Measurements from ENCODE around the gene PTPRC. TPM values are rescaled to one million over a fixed set of nuclear protein-coding genes. Genes with fewer than 3 reads are reported as not detected.

Gene PTPRC
- total RNA-seq, 1 experiment from 2014 or later = 1.4 TPM

- intact Hi-C loops (cut with micrococcal nuclease; ENCODE audit: unreplicated experiment) = no loop called here
- ATAC-seq (no peak), DNase-seq (ENCODE audit: low read depth, low spot score) (no peak)
- in situ Hi-C loops (cut with HindIII; ENCODE audit: low pct_unique_long_range_greater_than_20kb, low sequenced_read_pairs) = no loop called here
- POLR2A ChIA-PET = no interaction called here
- H3K27ac ChIP-seq (ENCODE audit: low read length) = no peak overlapping the region
- TF ChIP-seq TCF7L2 (IDR thresholded peaks at IDR 0.05; ENCODE audit: low read depth, low read length) = no peak
- no peaks in the 10 kb centered on the region for H3K9me3 ChIP-seq (ENCODE audit: control insufficient read depth, insufficient read depth, low read depth, low read length)
- no peaks in the 10 kb centered on the region for H3K27me3 ChIP-seq (ENCODE audit: control insufficient read depth, insufficient read depth, low read length)
- CTCF ChIA-PET = no interaction called here
- BruUV-seq (replicated peaks) = no TSS peak
- no peaks in the 10 kb centered on the region for H3K36me3 ChIP-seq (ENCODE audit: control insufficient read depth, insufficient read depth, low read length)
- H3K4me1 ChIP-seq (ENCODE audit: control insufficient read depth, insufficient read depth, low read length) = no peaks in the 10 kb centered on the region
- H3K4me3 ChIP-seq (ENCODE audit: low read depth in 2 of 2, low read length in 2 of 2) = no peak overlapping the region
These were observed 112.9 kb downstream of the PTPRC start for GRCh38 chr1:198751741-198752140.

GRCh38 chr1:198754670-198755069, 115.8 kb downstream of the PTPRC start:
- intact Hi-C loops (cut with micrococcal nuclease; ENCODE audit: unreplicated experiment) (loop anchor here (5.0 kb wide), 1 partner anchor 798 kb away; no protein-coding TSS in a partner anchor), in situ Hi-C loops (cut with HindIII; ENCODE audit: low pct_unique_long_range_greater_than_20kb, low sequenced_read_pairs) (no loop called here)
- POLR2A ChIA-PET = no interaction called here
- DNase-seq (ENCODE audit: low read depth, low spot score) (no peak), ATAC-seq (no peak)
- no peaks in the 10 kb centered on the region for H3K27me3 ChIP-seq (ENCODE audit: control insufficient read depth, insufficient read depth, low read length)
- no peak for TF ChIP-seq CTCF (IDR thresholded peaks at IDR 0.05)
- TF ChIP-seq TCF7L2 (IDR thresholded peaks at IDR 0.05; ENCODE audit: low read depth, low read length) = no peak
- TF ChIP-seq SIN3A (IDR thresholded peaks at IDR 0.05; ENCODE audit: borderline replicate concordance, insufficient read depth, low read depth, low read length) = no peak
- no peak for TF ChIP-seq REST (IDR thresholded peaks at IDR 0.05; ENCODE audit: insufficient read depth in 1 of 2, low read depth in 2 of 2, low read length in 1 of 2)
- TF ChIP-seq POLR2AphosphoS5 (IDR thresholded peaks at IDR 0.05; ENCODE audit: low read depth, low read length) = no peak
- no peak overlapping the region for H3K27ac ChIP-seq (ENCODE audit: low read length)
- no peaks in the 10 kb centered on the region for H3K9me3 ChIP-seq (ENCODE audit: control insufficient read depth, insufficient read depth, low read depth, low read length)
- CTCF ChIA-PET = no interaction called here
- H3K4me1 ChIP-seq (ENCODE audit: control insufficient read depth, insufficient read depth, low read length) = no peaks in the 10 kb centered on the region
- H3K4me3 ChIP-seq (ENCODE audit: low read depth in 2 of 2, low read length in 2 of 2) = no peak overlapping the region
- H3K36me3 ChIP-seq (ENCODE audit: control insufficient read depth, insufficient read depth, low read length) = no peaks in the 10 kb centered on the region
- no TSS peak for BruUV-seq (replicated peaks)

- DNase-seq (ENCODE audit: low read depth, low spot score) (no peak), ATAC-seq (no peak)
- intact Hi-C loops (cut with micrococcal nuclease; ENCODE audit: unreplicated experiment) (loop anchor here (5.0 kb wide), 1 partner anchor 797 kb away; no protein-coding TSS in a partner anchor), in situ Hi-C loops (cut with HindIII; ENCODE audit: low pct_unique_long_range_greater_than_20kb, low sequenced_read_pairs) (no loop called here)
- no peaks in the 10 kb centered on the region for H3K4me1 ChIP-seq (ENCODE audit: control insufficient read depth, insufficient read depth, low read length)
- BruUV-seq (replicated peaks) = no TSS peak
- POLR2A ChIA-PET = no interaction called here
- H3K36me3 ChIP-seq (ENCODE audit: control insufficient read depth, insufficient read depth, low read length) = no peaks in the 10 kb centered on the region
- no peak overlapping the region for H3K4me3 ChIP-seq (ENCODE audit: low read depth in 2 of 2, low read length in 2 of 2)
- no peak overlapping the region for H3K27ac ChIP-seq (ENCODE audit: low read length)
- no peaks in the 10 kb centered on the region for H3K27me3 ChIP-seq (ENCODE audit: control insufficient read depth, insufficient read depth, low read length)
- no peaks in the 10 kb centered on the region for H3K9me3 ChIP-seq (ENCODE audit: control insufficient read depth, insufficient read depth, low read depth, low read length)
- CTCF ChIA-PET = no interaction called here
- no peak for TF ChIP-seq REST (IDR thresholded peaks at IDR 0.05; ENCODE audit: insufficient read depth in 1 of 2, low read depth in 2 of 2, low read length in 1 of 2)
- TF ChIP-seq CTCF (IDR thresholded peaks at IDR 0.05) = no peak
- no peak for TF ChIP-seq POLR2AphosphoS5 (IDR thresholded peaks at IDR 0.05; ENCODE audit: low read depth, low read length)
- no peak for TF ChIP-seq SIN3A (IDR thresholded peaks at IDR 0.05; ENCODE audit: borderline replicate concordance, insufficient read depth, low read depth, low read length)
- TF ChIP-seq TCF7L2 (IDR thresholded peaks at IDR 0.05; ENCODE audit: low read depth, low read length) = no peak
These were observed 116.9 kb downstream of the PTPRC start for GRCh38 chr1:198755715-198756114.
